CD4-positive, alpha-beta memory T cell (primary cell): ENCODE measurements around the gene UXS1. TPM values are rescaled to one million over a fixed set of nuclear protein-coding genes. Genes with fewer than 3 reads are reported as not detected.

ENCODE experiments used
- CTCF ChIA-PET: fragments of 350-600 bp; sonication (Branson Sonifier 250); formaldehyde crosslinking; loops from one replicate; lab custom pipeline; 2021; ENCODE audit warnings: inconsistent platforms; ENCODE audit not compliant: partially characterized antibody; lab: Charles Lee
- POLR2A ChIA-PET: fragments of 350-600 bp; sonication (Branson Sonifier 250); formaldehyde crosslinking; loops from one replicate; lab custom pipeline; 2021; ENCODE audit not compliant: partially characterized antibody; lab: Charles Lee
- DNase-seq, 5 donors: peaks; one replicate each; pipeline versions ENCODE4 v3.0.0 to v3.0.0-alpha.2; 2020 to 2022; ENCODE audit warnings: mixed read lengths in 1 of 5
- H3K27ac ChIP-seq: one replicate; pipeline ENCODE4 v1.7.0; 2013; ENCODE audit warnings: low read depth, low read length
- H3K27me3 ChIP-seq: 2 replicates; pipeline ENCODE4 v1.7.0; 2013; ENCODE audit warnings: mild to moderate bottlenecking, low read length, moderate library complexity; ENCODE audit not compliant: insufficient read depth
- H3K36me3 ChIP-seq: 2 replicates; pipeline ENCODE4 v1.7.0; 2013; ENCODE audit warnings: mild to moderate bottlenecking, low read length, moderate library complexity; ENCODE audit not compliant: insufficient read depth
- H3K4me1 ChIP-seq: 2 replicates; pipeline ENCODE4 v1.7.0; 2013; ENCODE audit warnings: mild to moderate bottlenecking, low read length, moderate library complexity; ENCODE audit not compliant: insufficient read depth
- H3K4me3 ChIP-seq, 2 donors: one replicate each; pipeline ENCODE4 v1.7.0; 2013; ENCODE audit warnings: low read length in 2 of 2, mild to moderate bottlenecking in 1 of 2
- H3K9me3 ChIP-seq, 2 donors: one replicate each; pipeline ENCODE4 v1.7.0; 2013; ENCODE audit warnings: low read length in 2 of 2, control low read depth in 1 of 2; ENCODE audit not compliant: control insufficient read depth in 1 of 2
- H3K27ac Mint-ChIP-seq, 7 donors: one replicate each; pipeline ENCODE4 v1.8.0; 2020 to 2021; ENCODE audit warnings: mixed read lengths in 7 of 7, mild to moderate bottlenecking in 6 of 7, inconsistent platforms in 3 of 7, moderate library complexity in 3 of 7
- H3K27me3 Mint-ChIP-seq, 2 donors: one replicate each; pipeline ENCODE4 v1.8.0; 2020 to 2021; ENCODE audit warnings: mixed read lengths in 2 of 2
- H3K36me3 Mint-ChIP-seq, 2 donors: one replicate each; pipeline ENCODE4 v1.8.0; 2020 to 2021; ENCODE audit warnings: mixed read lengths in 2 of 2, inconsistent platforms in 1 of 2, mild to moderate bottlenecking in 1 of 2
- H3K4me1 Mint-ChIP-seq, 4 donors: one replicate each; pipeline ENCODE4 v1.8.0; 2020 to 2021; ENCODE audit warnings: mixed read lengths in 4 of 4, mild to moderate bottlenecking in 1 of 4
- H3K4me3 Mint-ChIP-seq, 8 donors: one replicate each; pipeline ENCODE4 v1.8.0; 2020 to 2021; ENCODE audit warnings: mixed read lengths in 8 of 8, mild to moderate bottlenecking in 7 of 8, moderate library complexity in 6 of 8, inconsistent platforms in 3 of 8
- H3K9me3 Mint-ChIP-seq, 8 donors: one replicate each; pipeline ENCODE4 v1.8.0; 2020 to 2021; ENCODE audit warnings: mixed read lengths in 8 of 8, mild to moderate bottlenecking in 5 of 8, inconsistent platforms in 3 of 8, moderate library complexity in 1 of 8
- intact Hi-C: fragments of 100-400 bp; cut with micrococcal nuclease; formaldehyde crosslinking; loops from one replicate; pipeline ENCODE4 v1.15.1; 2023
- polyA plus RNA-seq, 2 donors: library from polyadenylated mRNA; unstranded; fragments of 300-500 nt; fragmentation: Illumina TruSeq; gene quantifications; one replicate each; pipeline ENCODE4 v1.2.3, GENCODE V29; 2021
- total RNA-seq, 2 experiments: library from RNA; stranded (reverse); gene quantifications; one replicate each; pipeline ENCODE4 v1.2.3, GENCODE V29; 2021

Gene UXS1
- total and polyA plus RNA-seq, 4 experiments from 2014 or later = 87.2 to 150 (median 118) TPM

DNA sequence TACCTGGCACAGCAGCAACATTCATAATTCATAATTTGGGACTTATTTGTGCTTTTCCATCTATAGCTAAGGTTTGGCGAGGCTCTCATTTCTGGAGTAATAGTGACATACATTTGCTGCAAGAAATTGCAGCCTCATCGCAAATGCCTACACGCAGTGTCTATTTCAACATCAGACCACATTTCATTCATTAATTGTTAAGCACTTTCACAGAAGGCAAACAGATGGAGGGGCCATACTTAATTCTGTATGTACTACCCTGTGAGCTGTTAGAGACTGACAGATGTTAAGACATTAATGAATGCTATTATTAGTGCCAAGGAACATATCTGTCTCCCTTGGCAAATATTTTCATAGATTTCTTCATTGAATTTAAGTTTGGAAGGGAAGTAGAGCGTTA is 125.7 kb downstream of the UXS1 start:
- CTCF ChIA-PET = interaction anchor here (0.6 kb wide), 1 partner anchor 490 kb away, joined by 4 read pairs; no protein-coding TSS in a partner anchor
- H3K4me3 Mint-ChIP-seq = no peak overlapping the region
- intact Hi-C loops = no loop called here

DNA sequence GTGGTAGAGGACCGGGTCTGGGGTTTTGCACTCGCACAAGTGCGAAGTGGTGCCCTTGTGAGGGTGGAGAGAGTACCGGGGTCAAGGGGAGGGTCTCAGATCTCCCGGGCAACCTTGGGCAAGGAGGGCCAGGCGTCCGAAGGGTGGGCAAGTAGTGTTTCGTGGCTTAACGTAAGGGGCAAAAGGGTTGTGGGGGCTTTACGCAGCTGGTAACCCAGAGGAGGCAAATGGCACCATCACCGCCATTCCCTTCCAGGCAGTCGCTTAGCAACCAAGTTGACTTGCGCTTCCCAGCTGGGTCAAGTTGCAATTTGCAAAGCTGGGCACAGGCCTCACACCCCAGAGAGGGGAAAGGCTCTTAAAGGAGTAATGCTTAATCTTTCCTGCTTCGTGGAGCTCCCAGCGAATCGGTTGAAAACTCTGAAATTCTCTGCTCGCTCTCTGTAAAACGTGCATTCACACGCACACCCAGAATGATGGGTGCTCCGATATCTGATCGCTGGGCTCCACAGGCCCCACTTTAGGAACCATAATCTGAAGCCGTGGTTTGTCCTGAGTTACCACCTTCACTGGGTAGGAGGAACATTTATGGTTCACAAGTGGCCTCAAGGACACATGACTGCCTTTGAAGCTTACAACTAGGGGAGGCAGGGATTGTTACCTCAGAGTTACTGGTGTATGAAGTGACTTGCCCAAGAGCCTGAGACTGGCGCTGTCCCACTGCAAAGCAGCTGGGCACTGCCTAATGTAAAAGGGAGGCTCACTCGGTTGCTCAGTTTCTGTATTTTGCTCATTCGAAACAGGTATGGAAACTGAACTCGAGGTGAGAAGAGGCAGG is 127.9 kb downstream of the UXS1 start:
- Histone ChIP-seq H3K27ac (no peak overlapping the region), H3K4me3 (peak overlapping the region in 1 of 2 donors; percentile 43), H3K36me3 (no peaks in the 10 kb centered on the region), H3K4me1 (peaks cover 15% of the 10 kb centered on the region), H3K9me3 (no peaks in the 10 kb centered on the region), H3K27me3 (no peaks in the 10 kb centered on the region)
- CTCF ChIA-PET = interaction anchor here (0.9 to 1.1 kb wide), 2 partner anchors 28 to 170 kb away, joined by 3 read pairs; no protein-coding TSS in a partner anchor
- Mint-ChIP-seq H3K4me3 (peak overlapping the region; percentile 78 to 84 (median 80)), H3K36me3 (no peaks in the 10 kb centered on the region), H3K27ac (peak overlapping the region in 4 of 7 donors; percentile 22 to 78 (median 64)), H3K9me3 (no peaks in the 10 kb centered on the region), H3K27me3 (peaks cover 8 to 15% of the 10 kb centered on the region in 2 donors), H3K4me1 (peaks cover 10 to 26% (median 17%) of the 10 kb centered on the region in 4 donors)
- POLR2A ChIA-PET = interaction anchor here (0.7 kb wide), 1 partner anchor 24 kb away, joined by 3 read pairs; no protein-coding TSS in a partner anchor
- intact Hi-C loops = no loop called here
- no peak for DNase-seq

More for the DNA sequence above, 125.7 kb downstream of the UXS1 start:
- POLR2A ChIA-PET = no interaction called here
- H3K9me3 Mint-ChIP-seq = no peaks in the 10 kb centered on the region
- Histone ChIP-seq H3K27ac (no peak overlapping the region), H3K4me1 (peaks cover 15% of the 10 kb centered on the region), H3K9me3 (no peaks in the 10 kb centered on the region), H3K27me3 (no peaks in the 10 kb centered on the region), H3K36me3 (no peaks in the 10 kb centered on the region), H3K4me3 (no peak overlapping the region)
- H3K27me3 Mint-ChIP-seq = peaks cover 8 to 15% of the 10 kb centered on the region in 2 donors
- H3K4me1 Mint-ChIP-seq = peaks cover 7 to 27% (median 16%) of the 10 kb centered on the region in 4 donors
- no peak for DNase-seq
- peak overlapping the region in 1 of 7 donors; percentile 42 for H3K27ac Mint-ChIP-seq
- H3K36me3 Mint-ChIP-seq = no peaks in the 10 kb centered on the region

DNA sequence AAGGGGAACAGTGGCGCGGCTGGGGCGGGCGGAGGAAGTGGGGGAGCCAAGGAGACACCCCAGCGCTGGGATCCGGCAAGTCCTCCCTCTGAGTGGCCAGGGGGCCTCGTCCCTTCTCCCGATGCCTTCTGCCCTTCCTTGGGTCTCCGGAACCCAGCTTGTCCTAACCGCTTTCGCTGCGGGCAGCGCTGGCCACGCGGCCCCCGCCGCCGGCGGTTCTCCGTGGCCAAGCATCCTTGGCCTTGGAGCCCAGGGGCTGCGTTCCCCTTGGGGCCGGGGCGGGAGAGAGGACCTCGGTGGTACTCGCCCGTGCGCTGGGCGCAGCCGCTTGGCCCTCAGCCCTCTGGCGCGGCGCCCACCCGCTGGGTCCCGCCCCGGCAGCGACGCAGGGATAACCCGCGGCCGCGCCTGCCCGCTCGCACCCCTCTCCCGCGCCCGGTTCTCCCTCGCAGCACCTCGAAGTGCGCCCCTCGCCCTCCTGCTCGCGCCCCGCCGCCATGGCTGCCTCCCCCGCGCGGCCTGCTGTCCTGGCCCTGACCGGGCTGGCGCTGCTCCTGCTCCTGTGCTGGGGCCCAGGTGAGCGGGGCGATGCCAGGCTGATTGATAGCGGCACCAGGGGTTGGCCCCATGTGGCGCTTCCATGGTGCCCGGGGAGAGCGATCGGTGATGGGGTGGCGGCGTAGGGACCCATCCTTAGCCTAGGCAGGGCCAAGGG is 128.7 kb downstream of the UXS1 start:
- Mint-ChIP-seq H3K9me3 (no peaks in the 10 kb centered on the region), H3K4me3 (peak overlapping the region; percentile 78 to 84 (median 81)), H3K4me1 (peaks cover 11 to 31% (median 17%) of the 10 kb centered on the region in 4 donors), H3K36me3 (no peaks in the 10 kb centered on the region), H3K27me3 (peaks cover 8 to 15% of the 10 kb centered on the region in 2 donors), H3K27ac (peak overlapping the region in 3 of 7 donors; percentile 54 to 79 (median 75))
- Histone ChIP-seq H3K36me3 (no peaks in the 10 kb centered on the region), H3K9me3 (no peaks in the 10 kb centered on the region), H3K27me3 (no peaks in the 10 kb centered on the region), H3K4me1 (peaks cover 15% of the 10 kb centered on the region), H3K4me3 (peak overlapping the region in 1 of 2 donors; percentile 43), H3K27ac (no peak overlapping the region)
- peak in 2 of 5 donors; percentile 10 to 29 for DNase-seq
- POLR2A ChIA-PET = interaction anchor here (0.7 to 1.4 kb wide), 3 partner anchors 12 to 27 kb away, joined by 3 to 5 read pairs (median 4); no protein-coding TSS in a partner anchor
- intact Hi-C loops = no loop called here
- CTCF ChIA-PET = interaction anchor here (0.7 to 1.9 kb wide), 3 partner anchors 14 to 139 kb away, joined by 3 to 4 read pairs (median 4); no protein-coding TSS in a partner anchor

DNA sequence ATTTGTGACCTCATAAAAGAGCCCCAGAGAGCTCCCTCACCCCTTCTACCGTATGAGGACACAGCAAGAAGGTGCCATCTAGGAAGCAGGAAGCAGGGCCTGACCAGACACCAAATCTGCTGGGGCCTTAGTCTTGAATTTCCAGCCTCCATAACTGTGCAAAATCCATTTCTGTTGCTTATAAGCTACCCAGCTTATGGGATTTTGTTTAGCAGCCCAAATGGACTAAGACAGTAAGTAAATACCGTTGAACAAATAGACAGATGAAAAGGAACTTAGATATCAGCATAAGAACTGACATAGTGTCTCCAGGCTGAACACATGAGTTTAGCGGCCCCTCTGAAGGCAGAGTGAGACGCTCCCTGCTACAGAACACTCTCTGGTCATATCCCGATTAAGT is 130.9 kb downstream of the UXS1 start:
- Mint-ChIP-seq H3K27me3 (peaks cover 2 to 11% of the 10 kb centered on the region in 2 donors), H3K9me3 (no peaks in the 10 kb centered on the region), H3K4me3 (no peak overlapping the region), H3K36me3 (no peaks in the 10 kb centered on the region), H3K4me1 (peaks cover 25 to 47% (median 31%) of the 10 kb centered on the region in 4 donors), H3K27ac (no peak overlapping the region)
- H3K36me3 ChIP-seq = no peaks in the 10 kb centered on the region
- DNase-seq = no peak
- ChIA-PET CTCF (interaction anchor here (1.4 to 2.0 kb wide), 2 partner anchors 22 to 23 kb away, joined by 5 to 7 read pairs; no protein-coding TSS in a partner anchor), POLR2A (interaction anchor here (1.8 kb wide), 1 partner anchor 22 kb away, joined by 10 read pairs; no protein-coding TSS in a partner anchor)
- no peak overlapping the region for H3K27ac ChIP-seq
- intact Hi-C loops = no loop called here
- H3K4me1 ChIP-seq = peaks cover 36% of the 10 kb centered on the region
- H3K27me3 ChIP-seq = no peaks in the 10 kb centered on the region
- no peak overlapping the region for H3K4me3 ChIP-seq
- H3K9me3 ChIP-seq = no peaks in the 10 kb centered on the region

DNA sequence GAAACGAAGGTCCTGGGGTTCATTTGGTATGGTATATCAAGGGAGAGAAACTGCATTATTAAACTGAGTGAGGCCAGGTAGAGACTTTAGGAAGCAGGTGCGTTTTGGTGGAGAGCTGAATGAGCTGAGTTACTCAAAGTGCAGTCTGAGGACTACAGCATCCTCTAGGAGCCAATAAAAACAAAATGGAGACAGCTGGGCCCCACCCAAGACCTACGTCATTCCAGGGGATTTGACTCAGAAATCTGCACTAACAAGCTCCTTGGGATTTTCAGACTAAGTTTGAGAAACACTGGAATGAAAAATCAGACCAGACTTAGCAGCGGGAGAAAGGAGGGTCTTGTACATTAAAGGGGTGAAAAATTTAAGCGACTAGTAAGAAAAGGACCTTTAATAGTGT is 131.5 kb downstream of the UXS1 start:
- H3K27ac ChIP-seq = no peak overlapping the region
- H3K27me3 ChIP-seq = no peaks in the 10 kb centered on the region
- no peaks in the 10 kb centered on the region for H3K9me3 Mint-ChIP-seq
- intact Hi-C loops = no loop called here
- peaks cover 29 to 51% (median 33%) of the 10 kb centered on the region in 4 donors for H3K4me1 Mint-ChIP-seq
- H3K9me3 ChIP-seq = no peaks in the 10 kb centered on the region
- ChIA-PET POLR2A (interaction anchor here (0.7 to 1.8 kb wide), 2 partner anchors 10 to 23 kb away, joined by 3 to 10 read pairs; no protein-coding TSS in a partner anchor), CTCF (interaction anchor here (0.6 to 2.6 kb wide), 4 partner anchors 13 to 143 kb away, joined by 3 to 7 read pairs (median 6); no protein-coding TSS in a partner anchor)
- DNase-seq = no peak
- H3K4me1 ChIP-seq = peaks cover 42% of the 10 kb centered on the region
- peak overlapping the region in 1 of 8 donors; percentile 1 for H3K4me3 Mint-ChIP-seq
- no peaks in the 10 kb centered on the region for H3K36me3 Mint-ChIP-seq
- no peak overlapping the region for H3K4me3 ChIP-seq
- peaks cover 2 to 8% of the 10 kb centered on the region in 2 donors for H3K27me3 Mint-ChIP-seq
- peak overlapping the region in 1 of 7 donors; percentile 57 for H3K27ac Mint-ChIP-seq
- no peaks in the 10 kb centered on the region for H3K36me3 ChIP-seq

DNA sequence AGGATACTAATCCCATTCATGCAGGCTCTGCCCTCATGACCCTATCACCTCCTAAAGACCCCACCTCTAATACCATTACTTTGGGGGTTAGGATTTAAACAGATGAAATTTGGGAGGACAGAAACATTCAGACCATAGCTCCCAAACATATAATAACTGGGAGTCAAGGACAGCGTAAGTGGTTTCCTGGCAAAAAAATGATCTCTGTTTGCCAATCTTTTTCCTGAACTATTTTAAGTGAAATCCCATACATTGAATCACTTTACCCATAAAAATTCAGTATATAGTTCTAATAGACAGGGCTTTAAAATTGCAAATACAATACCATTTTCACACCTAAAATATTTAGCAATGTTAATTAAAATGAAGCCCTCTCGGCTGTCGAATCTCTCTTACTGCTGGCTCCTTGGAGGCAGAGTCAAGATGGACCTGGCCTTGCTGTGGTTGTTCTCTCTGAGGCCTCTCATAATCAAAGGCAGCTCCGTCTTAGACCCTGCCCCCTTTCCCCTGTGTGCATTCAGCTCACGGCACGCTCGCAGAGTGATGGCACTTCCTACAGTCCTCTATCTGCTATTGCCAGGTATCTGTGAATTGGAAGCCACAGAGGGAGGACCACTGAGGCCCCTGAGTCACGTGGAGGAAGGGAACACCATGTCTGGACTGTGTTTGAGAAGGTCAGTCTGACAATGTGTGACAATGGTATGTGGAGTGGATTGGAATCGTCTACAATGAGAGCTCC is 132.3 kb downstream of the UXS1 start:
- peak overlapping the region in 2 of 7 donors; percentile 16 to 64 for H3K27ac Mint-ChIP-seq
- Histone ChIP-seq H3K27ac (no peak overlapping the region), H3K36me3 (no peaks in the 10 kb centered on the region), H3K4me3 (no peak overlapping the region), H3K9me3 (no peaks in the 10 kb centered on the region), H3K4me1 (peaks cover 50% of the 10 kb centered on the region), H3K27me3 (no peaks in the 10 kb centered on the region)
- intact Hi-C loops = no loop called here
- CTCF ChIA-PET = interaction anchor here (1.4 to 2.6 kb wide), 2 partner anchors 12 to 23 kb away, joined by 5 to 6 read pairs; no protein-coding TSS in a partner anchor
- POLR2A ChIA-PET = interaction anchor here (1.8 kb wide), 1 partner anchor 23 kb away, joined by 10 read pairs; no protein-coding TSS in a partner anchor
- H3K4me1 Mint-ChIP-seq = peaks cover 37 to 60% (median 42%) of the 10 kb centered on the region in 4 donors
- no peak overlapping the region for H3K4me3 Mint-ChIP-seq
- no peaks in the 10 kb centered on the region for H3K9me3 Mint-ChIP-seq
- DNase-seq = no peak
- no peaks in the 10 kb centered on the region for H3K36me3 Mint-ChIP-seq
- peaks cover 2 to 8% of the 10 kb centered on the region in 2 donors for H3K27me3 Mint-ChIP-seq
